HG03095 (cell line): ENCODE measurements around the gene CENPE.

Experiments used
- ATAC-seq: cut with Tn5 transposase; IDR thresholded peaks from one replicate; pipeline ENCODE4 v1.9.1; 2021; ENCODE audit warnings: moderate library complexity; ENCODE audit not compliant: unreplicated experiment

The CENPE gene

GRCh38 chr4:103136671-103137445 lies 61.3 kb downstream of the CENPE start:
- no peak for ATAC-seq

GRCh38 chr4:103129174-103129573 lies 69.0 kb downstream of the CENPE start:
- ATAC-seq, result no peak

GRCh38 chr4:103126126-103126525 lies 72.0 kb downstream of the CENPE start:
- ATAC-seq, result no peak

- ATAC-seq, result no peak
These were observed 75.0 kb downstream of the CENPE start for GRCh38 chr4:103123114-103123513.

- ATAC-seq, result no peak
These were observed 80.0 kb downstream of the CENPE start for GRCh38 chr4:103118166-103118565.

GRCh38 chr4:103111598-103111997 lies 86.5 kb downstream of the CENPE start:
- no peak for ATAC-seq

- no peak for ATAC-seq
These were observed 89.6 kb downstream of the CENPE start for GRCh38 chr4:103108542-103108941.

GRCh38 chr4:103105558-103106356 lies 92.4 kb downstream of the CENPE start:
- ATAC-seq, result no peak

- no peak for ATAC-seq
These were observed 93.3 kb downstream of the CENPE start for GRCh38 chr4:103104886-103105285.

GRCh38 chr4:103100691-103101090 lies 97.5 kb downstream of the CENPE start:
- no peak for ATAC-seq

- peak; percentile 95 for ATAC-seq
These were observed 98.3 kb downstream of the CENPE start, which contains the start of gene BDH2 for GRCh38 chr4:103099691-103100392. BDH2 (minus strand) TSS chr4:103099834; CDS start chr4:103096254, 3,580 bp downstream.

- ATAC-seq, result no peak
These were observed 99.2 kb downstream of the CENPE start for GRCh38 chr4:103098756-103099440.

- ATAC-seq, result no peak
These were observed 99.8 kb downstream of the CENPE start for GRCh38 chr4:103098341-103098740.

GRCh38 chr4:103097112-103097511 lies 101.0 kb downstream of the CENPE start:
- no peak for ATAC-seq

GRCh38 chr4:103095080-103095479 lies 103.1 kb downstream of the CENPE start:
- ATAC-seq, result no peak

GRCh38 chr4:103092245-103092644 lies 105.9 kb downstream of the CENPE start:
- ATAC-seq, result no peak

- peak; percentile 69 for ATAC-seq
These were observed 106.4 kb downstream of the CENPE start for GRCh38 chr4:103091601-103092223.

- ATAC-seq, result no peak
These were observed 108.7 kb downstream of the CENPE start for GRCh38 chr4:103089481-103089880.

- no peak for ATAC-seq
These were observed 111.6 kb downstream of the CENPE start for GRCh38 chr4:103086551-103086950.

- ATAC-seq, result no peak
These were observed 112.5 kb downstream of the CENPE start for GRCh38 chr4:103085555-103086196.
